Left lung (tissue), 10 donors: ENCODE data around the gene ZNFX1. TPM values are rescaled to one million over a fixed set of nuclear protein-coding genes. Genes with fewer than 3 reads are reported as not detected.

Experiments used
- ATAC-seq: fragments of 200-7000 bp; cut with Tn5 transposase; one replicate; pipeline ENCODE4 v1.9.1; 2020; ENCODE audit warnings: moderate library complexity
- DNase-seq, 4 donors: peaks; one replicate each; pipeline ENCODE4 v3.0.0-alpha.2; 2013 to 2020
- H3K27ac ChIP-seq, 2 donors: fragments of 200-600 bp; sonication (generic) in 1 of 2; one replicate each; pipeline versions ENCODE4 v1.5.0 to v1.8.0; 2020 to 2021
- H3K27me3 ChIP-seq, 2 donors: fragments of 200-600 bp; sonication (generic) in 1 of 2; one replicate each; pipeline versions ENCODE4 v1.5.0 to v1.8.0; 2020 to 2021
- H3K36me3 ChIP-seq, 2 donors: fragments of 200-600 bp; sonication (generic) in 1 of 2; one replicate each; pipeline versions ENCODE4 v1.5.0 to v1.8.0; 2020 to 2021
- H3K4me1 ChIP-seq, 2 donors: fragments of 200-600 bp; one replicate each; pipeline ENCODE4 v1.8.0; 2021
- H3K4me3 ChIP-seq, 2 donors: fragments of 200-600 bp; sonication (generic) in 1 of 2; one replicate each; pipeline versions ENCODE4 v1.5.0 to v1.8.0; 2020 to 2021; ENCODE audit warnings: mild to moderate bottlenecking in 1 of 2
- H3K9me3 ChIP-seq, 2 donors: fragments of 200-600 bp; sonication (generic) in 1 of 2; one replicate each; pipeline versions ENCODE4 v1.5.0 to v1.8.0; 2020 to 2021
- CTCF ChIP-seq, 2 donors: fragments of 200-600 bp; sonication (generic) in 1 of 2; IDR thresholded peaks; one replicate each; pipeline versions ENCODE4 v1.5.0 to v1.8.0; 2021; ENCODE audit warnings: antibody characterized with exemption in 2 of 2
- intact Hi-C, 2 donors: fragments of 100-400 bp; cut with DNase I; formaldehyde crosslinking; loops; one replicate each; pipeline versions ENCODE4 v1.11.2 to v1.14.2; 2022
- polyA plus RNA-seq, 6 donors: library from polyadenylated mRNA; unstranded; fragments of 120-200 nt; gene quantifications; one replicate each; pipeline ENCODE4 v1.2.1, GENCODE V29; 2013; ENCODE audit not compliant: insufficient read length in 6 of 6
- total RNA-seq, 2 donors: library from RNA; stranded (reverse); fragmentation: NEBNext Ultra II Directional; extraction: Animal tissue kit (Norgen Biotek cat#: 25700); gene quantifications; one replicate each; pipeline ENCODE4 v1.2.1, GENCODE V29; 2021
- donor health status: DM: no; HTN: yes; CAD: no.
- donor health status: DM: no; HTN: no; CAD: no.

Gene ZNFX1
- total and polyA plus RNA-seq, 8 donors, result 15.5 to 41.0 (median 16.6) TPM

GRCh38 chr20:49287555-49288249 lies 9.8 kb upstream of the ZNFX1 start:
- H3K36me3 ChIP-seq, result peaks cover 9 to 100% of the 10 kb centered on the region in 2 donors
- H3K4me3 ChIP-seq, result no peak overlapping the region
- no peak for TF ChIP-seq CTCF (IDR thresholded peaks at IDR 0.05)
- ATAC-seq (peak; percentile 14), DNase-seq (no peak)
- H3K4me1 ChIP-seq, result peaks cover 7 to 53% of the 10 kb centered on the region in 2 donors
- H3K27ac ChIP-seq, result peak overlapping the region in 1 of 2 donors; percentile 75
- intact Hi-C loops, result no loop called here
- H3K27me3 ChIP-seq, result no peaks in the 10 kb centered on the region
- H3K9me3 ChIP-seq, result peaks cover 5 to 33% of the 10 kb centered on the region in 2 donors

- Histone ChIP-seq H3K27ac (peak overlapping the region in 1 of 2 donors; percentile 75), H3K4me3 (peak overlapping the region in 1 of 2 donors; percentile 11), H3K4me1 (peaks cover 7 to 61% of the 10 kb centered on the region in 2 donors), H3K36me3 (peaks cover 9 to 100% of the 10 kb centered on the region in 2 donors), H3K27me3 (no peaks in the 10 kb centered on the region), H3K9me3 (peaks cover 5 to 35% of the 10 kb centered on the region in 2 donors)
- intact Hi-C loops, result no loop called here
- DNase-seq, result no peak
- peak; percentile 43 for ATAC-seq
- TF ChIP-seq CTCF (IDR thresholded peaks at IDR 0.05), result no peak
Observed at GRCh38 chr20:49286689-49287551, 9.1 kb upstream of the ZNFX1 start.

GRCh38 chr20:49285813-49286494 lies 8.1 kb upstream of the ZNFX1 start:
- intact Hi-C loops, result no loop called here
- Histone ChIP-seq H3K9me3 (peaks cover 5 to 40% of the 10 kb centered on the region in 2 donors), H3K4me1 (peaks cover 10 to 70% of the 10 kb centered on the region in 2 donors), H3K36me3 (peaks cover 12 to 100% of the 10 kb centered on the region in 2 donors), H3K27ac (peak overlapping the region in 1 of 2 donors; percentile 75), H3K4me3 (no peak overlapping the region), H3K27me3 (no peaks in the 10 kb centered on the region)
- no peak for DNase-seq
- no peak for ATAC-seq
- TF ChIP-seq CTCF (IDR thresholded peaks at IDR 0.05), result no peak

- no peak for DNase-seq
- Histone ChIP-seq H3K27ac (no peak overlapping the region), H3K4me1 (peaks cover 13 to 77% of the 10 kb centered on the region in 2 donors), H3K4me3 (no peak overlapping the region), H3K36me3 (peaks cover 17 to 100% of the 10 kb centered on the region in 2 donors), H3K27me3 (no peaks in the 10 kb centered on the region), H3K9me3 (peaks cover 9 to 46% of the 10 kb centered on the region in 2 donors)
- no peak for TF ChIP-seq CTCF (IDR thresholded peaks at IDR 0.05)
- ATAC-seq, result no peak
- intact Hi-C loops, result no loop called here
Observed at GRCh38 chr20:49285233-49285668, 7.4 kb upstream of the ZNFX1 start.
